Bronchial epithelial cell (primary cell): ENCODE data around the gene ESPN. TPM values are rescaled to one million over a fixed set of nuclear protein-coding genes. Genes with fewer than 3 reads are reported as not detected.
A peak's percentile ranks its signal among the peaks of the same experiment; 100 is the strongest.
"Not testable (repeated sequence)": the region's sequence is repeated elsewhere in the genome, so short reads cannot be mapped to it uniquely, and the experiment has no call there.

Experiments
- DNase-seq: peaks from one replicate; pipeline ENCODE4 v3.0.0-alpha.2; 2010; ENCODE audit warnings: low read depth
- FAIRE-seq: peaks from 2 replicates; lab custom pipeline; 2011; peaks lifted over from hg19 to GRCh38; lab: Jason Lieb, UNC
- H3K27me3 ChIP-seq: 2 replicates; pipeline ENCODE4 v1.5.1; 2011; ENCODE audit warnings: low read length; ENCODE audit not compliant: control insufficient read depth, insufficient read depth
- H3K36me3 ChIP-seq: 2 replicates; pipeline ENCODE4 v1.5.1; 2011; ENCODE audit warnings: low read length; ENCODE audit not compliant: control insufficient read depth, insufficient read depth
- H3K4me3 ChIP-seq: 2 replicates; pipeline ENCODE4 v1.5.1; 2011; ENCODE audit warnings: mild to moderate bottlenecking, low read depth, low read length, control low read depth
- total RNA-seq: library from RNA; depleted of rRNA; stranded (reverse); fragments of >200 nt; gene quantifications from 2 replicates; pipeline ENCODE4 v1.2.1, GENCODE V29; 2014
- TF ChIP-seq, protein P1 (sequence below): IDR thresholded peaks from 2 replicates; pipeline ENCODE4 v1.5.1; 2011; ENCODE audit warnings: mild to moderate bottlenecking, moderate library complexity, low read length, control low read depth, inconsistent platforms; ENCODE audit not compliant: insufficient read depth, severe bottlenecking

Gene ESPN
- total RNA-seq, 1 donor from 2014 or later: 4.5 TPM

DNA sequence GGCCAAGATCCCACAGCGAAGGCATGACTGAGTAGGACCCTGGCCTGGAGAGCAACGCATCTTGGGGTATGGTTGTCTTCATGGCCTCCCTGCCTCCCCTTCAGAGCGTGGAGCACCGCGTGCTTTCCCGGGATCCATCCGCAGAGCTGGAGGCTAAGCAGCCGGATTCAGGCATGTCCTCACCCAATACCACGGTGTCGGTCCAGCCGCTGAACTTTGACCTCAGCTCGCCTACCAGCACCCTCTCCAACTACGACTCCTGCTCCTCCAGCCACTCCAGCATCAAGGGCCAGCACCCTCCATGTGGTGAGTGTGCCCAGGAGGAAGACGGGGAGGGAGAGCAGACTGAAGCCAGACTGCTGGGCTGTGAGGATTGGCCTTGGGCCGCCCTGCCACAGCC, 19.8 kb downstream of the ESPN start:
- FAIRE-seq: no peak
- H3K27me3 ChIP-seq: peaks cover 9% of the 10 kb centered on the region
- no peak overlapping the region for H3K4me3 ChIP-seq

DNA sequence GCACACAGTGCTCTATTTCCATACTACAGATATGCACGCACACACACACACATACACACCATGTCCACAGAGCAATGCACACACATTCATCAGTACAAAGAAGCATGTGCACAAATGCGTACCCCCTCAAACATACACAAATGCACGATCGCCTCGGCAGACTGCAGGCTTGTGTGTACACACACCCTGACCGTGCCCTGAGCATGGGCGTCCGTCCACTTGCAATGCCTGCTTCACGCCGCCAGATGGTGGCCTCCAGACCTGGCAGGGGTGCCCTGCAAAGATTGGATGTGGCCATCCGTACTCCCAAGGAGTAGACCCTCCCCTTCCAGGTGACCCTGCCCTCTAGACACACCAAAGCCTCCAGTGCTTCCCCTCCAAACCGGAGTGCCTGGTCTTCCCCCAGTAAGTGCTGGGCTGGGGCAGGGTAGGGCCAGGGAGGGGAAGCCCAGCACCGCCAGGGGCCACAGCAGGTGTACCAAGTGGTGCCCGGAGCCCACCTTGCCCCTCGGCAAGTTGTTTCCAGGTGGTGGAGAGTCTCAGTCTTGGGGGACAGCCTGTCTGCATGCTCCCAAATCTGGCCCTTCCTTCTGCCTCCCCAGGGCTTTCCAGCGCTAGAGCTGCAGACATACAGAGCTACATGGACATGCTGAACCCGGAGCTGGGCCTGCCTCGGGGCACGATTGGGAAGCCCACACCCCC, 20.6 kb downstream of the ESPN start:
- Histone ChIP-seq H3K27me3 (peaks cover 9% of the 10 kb centered on the region), H3K4me3 (no peak overlapping the region), H3K36me3 (no peaks in the 10 kb centered on the region)
- TF ChIP-seq, protein P1, sequence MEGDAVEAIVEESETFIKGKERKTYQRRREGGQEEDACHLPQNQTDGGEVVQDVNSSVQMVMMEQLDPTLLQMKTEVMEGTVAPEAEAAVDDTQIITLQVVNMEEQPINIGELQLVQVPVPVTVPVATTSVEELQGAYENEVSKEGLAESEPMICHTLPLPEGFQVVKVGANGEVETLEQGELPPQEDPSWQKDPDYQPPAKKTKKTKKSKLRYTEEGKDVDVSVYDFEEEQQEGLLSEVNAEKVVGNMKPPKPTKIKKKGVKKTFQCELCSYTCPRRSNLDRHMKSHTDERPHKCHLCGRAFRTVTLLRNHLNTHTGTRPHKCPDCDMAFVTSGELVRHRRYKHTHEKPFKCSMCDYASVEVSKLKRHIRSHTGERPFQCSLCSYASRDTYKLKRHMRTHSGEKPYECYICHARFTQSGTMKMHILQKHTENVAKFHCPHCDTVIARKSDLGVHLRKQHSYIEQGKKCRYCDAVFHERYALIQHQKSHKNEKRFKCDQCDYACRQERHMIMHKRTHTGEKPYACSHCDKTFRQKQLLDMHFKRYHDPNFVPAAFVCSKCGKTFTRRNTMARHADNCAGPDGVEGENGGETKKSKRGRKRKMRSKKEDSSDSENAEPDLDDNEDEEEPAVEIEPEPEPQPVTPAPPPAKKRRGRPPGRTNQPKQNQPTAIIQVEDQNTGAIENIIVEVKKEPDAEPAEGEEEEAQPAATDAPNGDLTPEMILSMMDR: peak; percentile 78
- FAIRE-seq: peak; percentile 97
- no peak for DNase-seq

More for the DNA sequence above, 19.8 kb downstream of the ESPN start:
- TF ChIP-seq, protein P1: no peak
- H3K36me3 ChIP-seq: no peaks in the 10 kb centered on the region
- no peak for DNase-seq

DNA sequence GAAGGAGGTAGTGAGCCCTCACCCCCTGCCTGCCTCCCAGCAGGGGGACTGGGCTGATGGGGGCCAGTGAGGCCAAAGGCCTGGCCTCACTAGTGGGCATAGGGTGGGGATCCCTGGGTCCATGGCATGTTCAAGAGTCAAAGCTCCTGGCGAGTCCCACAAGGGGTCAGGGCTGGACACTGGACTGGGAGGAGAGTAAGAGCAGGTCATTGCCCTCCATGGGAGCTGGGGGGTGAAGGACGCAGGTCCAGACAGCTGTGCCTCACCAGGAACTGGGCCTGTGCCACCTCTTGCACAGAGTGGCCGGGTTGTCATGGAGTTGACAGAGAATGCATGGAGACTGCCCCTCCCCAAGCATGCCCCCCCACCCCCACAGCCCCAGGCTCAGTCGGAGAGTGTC, 21.4 kb downstream of the ESPN start:
- peak; percentile 66 for FAIRE-seq
- H3K27me3 ChIP-seq: not testable (repeated sequence)

DNA sequence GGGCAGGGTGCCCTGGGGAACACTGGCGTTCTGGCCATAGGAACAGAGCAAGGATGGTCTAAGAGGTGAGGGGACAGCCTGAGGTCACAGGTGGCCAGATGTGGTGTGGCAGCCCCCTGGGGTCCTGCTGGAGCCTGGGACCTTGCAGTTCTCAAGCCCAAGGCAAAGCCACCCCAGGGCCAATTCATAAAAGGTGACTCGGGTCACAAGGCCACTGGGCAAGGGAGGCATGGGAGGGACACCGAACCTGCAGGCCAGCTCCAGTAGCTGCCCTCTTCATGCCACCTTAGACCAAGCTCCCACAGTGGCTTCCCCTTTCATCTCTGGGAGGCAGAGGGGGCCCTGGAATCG, 22.1 kb downstream of the ESPN start:
- FAIRE-seq: no peak
- TF ChIP-seq, protein P1: no peak
- Histone ChIP-seq H3K4me3 (no peak overlapping the region), H3K27me3 (peaks cover 9% of the 10 kb centered on the region), H3K36me3 (no peaks in the 10 kb centered on the region)
- DNase-seq: no peak

More for the DNA sequence above, 21.4 kb downstream of the ESPN start:
- H3K4me3 ChIP-seq, DNase-seq, H3K36me3 ChIP-seq: not testable (repeated sequence)

DNA sequence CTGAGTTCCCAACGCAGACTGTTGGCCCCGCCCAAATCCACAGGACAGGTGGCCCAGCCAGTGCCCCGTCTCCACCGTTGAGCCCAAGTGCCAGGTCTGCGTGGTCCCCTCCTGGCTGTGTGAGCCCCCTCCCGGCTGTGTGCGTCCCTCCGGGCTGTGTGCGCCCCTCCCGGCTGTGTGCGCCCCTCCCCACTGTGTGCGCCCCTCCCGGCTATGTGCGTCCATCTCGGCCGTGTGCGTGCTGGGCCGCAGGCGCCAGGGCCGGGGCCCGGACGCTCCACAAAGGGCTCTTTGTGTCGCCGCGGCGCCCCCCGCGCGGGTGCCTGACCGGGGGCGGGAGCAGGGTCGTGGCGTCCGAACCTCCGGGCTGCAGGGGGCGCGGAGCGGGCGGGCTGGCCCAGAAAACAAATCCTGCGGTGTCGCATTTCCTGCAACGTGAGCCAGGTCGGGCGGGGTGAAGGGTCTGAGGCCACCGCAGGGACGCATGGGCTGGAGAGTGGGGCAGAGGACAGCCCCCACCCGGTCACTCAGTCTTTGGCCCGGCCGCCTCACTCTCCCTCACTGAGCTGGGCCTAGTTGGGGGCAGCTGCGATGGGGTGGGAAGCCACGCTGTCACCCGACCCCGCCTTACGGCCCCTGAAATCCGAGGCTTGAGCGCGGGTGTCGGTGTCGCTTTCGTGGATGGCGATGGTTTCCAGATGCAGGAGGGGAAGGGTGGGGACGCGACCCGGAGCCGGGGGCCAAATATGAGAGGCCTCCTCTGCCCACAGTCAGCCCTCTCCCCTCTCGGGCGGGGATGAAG, 22.6 kb downstream of the ESPN start:
- no peak for DNase-seq
- H3K36me3 ChIP-seq: no peaks in the 10 kb centered on the region
- no peak for FAIRE-seq
- H3K4me3 ChIP-seq: no peak overlapping the region
- peaks cover 9% of the 10 kb centered on the region for H3K27me3 ChIP-seq
- TF ChIP-seq, protein P1: no peak

DNA sequence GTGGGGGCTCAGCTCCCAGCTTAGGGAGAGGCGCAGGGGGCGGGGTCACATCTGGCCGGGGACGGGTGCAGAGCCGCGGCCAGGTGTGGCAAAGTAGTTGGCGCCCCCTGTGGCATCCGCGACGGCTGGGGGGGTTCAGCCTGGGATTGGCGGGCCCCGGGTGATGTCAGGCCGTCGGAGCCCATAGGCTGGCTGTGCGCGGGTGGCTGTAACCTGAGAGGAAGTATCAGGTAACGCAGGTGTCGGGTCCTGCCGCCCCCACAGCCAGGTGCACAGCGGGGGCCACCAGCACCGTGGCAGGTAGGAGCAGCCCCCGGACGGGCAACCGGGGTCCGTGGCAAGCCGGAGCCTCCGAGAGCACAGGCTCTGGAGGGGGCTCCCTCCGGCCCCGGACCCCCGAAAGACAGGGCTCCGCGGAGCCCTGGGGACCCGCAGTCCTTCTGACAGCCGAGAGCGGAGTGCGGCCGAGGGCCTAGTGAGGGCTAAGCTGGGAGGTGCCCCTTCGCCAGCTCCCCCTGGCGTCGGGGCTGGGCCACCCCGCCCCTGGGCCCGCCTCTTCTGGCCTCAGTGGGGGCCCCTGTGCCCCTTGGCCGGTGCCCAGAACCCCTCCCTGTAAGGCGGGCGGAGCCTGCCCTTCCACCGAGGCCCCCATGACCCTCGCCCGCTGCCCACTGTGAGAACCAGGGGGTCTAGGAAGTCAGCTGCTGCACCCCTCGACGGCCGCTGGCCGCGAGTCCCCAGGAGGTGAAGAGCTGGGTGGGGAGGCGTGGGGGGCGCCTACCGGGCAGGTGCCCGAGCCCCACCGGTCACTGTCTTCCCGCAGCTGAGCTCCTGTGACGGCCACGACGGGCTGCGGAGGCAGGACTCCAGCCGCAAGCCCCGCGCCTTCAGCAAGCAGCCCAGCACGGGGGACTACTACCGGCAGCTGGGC, 23.5 kb downstream of the ESPN start:
- TF ChIP-seq, protein P1: peak; percentile 30
- DNase-seq (no peak), FAIRE-seq (no peak)
- Histone ChIP-seq H3K36me3 (no peaks in the 10 kb centered on the region), H3K27me3 (peaks cover 9% of the 10 kb centered on the region), H3K4me3 (no peak overlapping the region)
